ENCODE measurements around the gene DYNLRB1. TPM values are rescaled to one million over a fixed set of nuclear protein-coding genes. Genes with fewer than 3 reads are reported as not detected.
A peak's percentile ranks its signal among the peaks of the same experiment; 100 is the strongest.
"Not testable (repeated sequence)": the region's sequence is repeated elsewhere in the genome, so short reads cannot be mapped to it uniquely, and the experiment has no call there.

The DYNLRB1 gene
- total RNA-seq, 2 experiments from 2014 or later: 66.6 to 70.9 TPM

- Mint-ChIP-seq H3K27me3 (no peaks in the 10 kb centered on the region), H3K4me1 (ENCODE audit: low read depth) (peaks cover 6% of the 10 kb centered on the region), H3K9me3 (no peaks in the 10 kb centered on the region), H3K27ac (no peak overlapping the region), H3K36me3 (ENCODE audit: low read depth) (peaks cover 43% of the 10 kb centered on the region), H3K4me3 (no peak overlapping the region)
- ATAC-seq: no peak
- intact Hi-C loops (cut with micrococcal nuclease): no loop called here
- CTCF ChIA-PET: interaction anchor here (2.0 kb wide), 1 partner anchor 179 kb away, joined by 14 read pairs; no protein-coding TSS in a partner anchor
- POLR2A ChIA-PET: no interaction called here
- no peak for DNase-seq
- TF ChIP-seq, protein P1, sequence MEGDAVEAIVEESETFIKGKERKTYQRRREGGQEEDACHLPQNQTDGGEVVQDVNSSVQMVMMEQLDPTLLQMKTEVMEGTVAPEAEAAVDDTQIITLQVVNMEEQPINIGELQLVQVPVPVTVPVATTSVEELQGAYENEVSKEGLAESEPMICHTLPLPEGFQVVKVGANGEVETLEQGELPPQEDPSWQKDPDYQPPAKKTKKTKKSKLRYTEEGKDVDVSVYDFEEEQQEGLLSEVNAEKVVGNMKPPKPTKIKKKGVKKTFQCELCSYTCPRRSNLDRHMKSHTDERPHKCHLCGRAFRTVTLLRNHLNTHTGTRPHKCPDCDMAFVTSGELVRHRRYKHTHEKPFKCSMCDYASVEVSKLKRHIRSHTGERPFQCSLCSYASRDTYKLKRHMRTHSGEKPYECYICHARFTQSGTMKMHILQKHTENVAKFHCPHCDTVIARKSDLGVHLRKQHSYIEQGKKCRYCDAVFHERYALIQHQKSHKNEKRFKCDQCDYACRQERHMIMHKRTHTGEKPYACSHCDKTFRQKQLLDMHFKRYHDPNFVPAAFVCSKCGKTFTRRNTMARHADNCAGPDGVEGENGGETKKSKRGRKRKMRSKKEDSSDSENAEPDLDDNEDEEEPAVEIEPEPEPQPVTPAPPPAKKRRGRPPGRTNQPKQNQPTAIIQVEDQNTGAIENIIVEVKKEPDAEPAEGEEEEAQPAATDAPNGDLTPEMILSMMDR (IDR thresholded peaks at IDR 0.05): no peak
These were observed 24.8 kb upstream of the DYNLRB1 start for GRCh38 chr20:34491226-34491931.

DNA sequence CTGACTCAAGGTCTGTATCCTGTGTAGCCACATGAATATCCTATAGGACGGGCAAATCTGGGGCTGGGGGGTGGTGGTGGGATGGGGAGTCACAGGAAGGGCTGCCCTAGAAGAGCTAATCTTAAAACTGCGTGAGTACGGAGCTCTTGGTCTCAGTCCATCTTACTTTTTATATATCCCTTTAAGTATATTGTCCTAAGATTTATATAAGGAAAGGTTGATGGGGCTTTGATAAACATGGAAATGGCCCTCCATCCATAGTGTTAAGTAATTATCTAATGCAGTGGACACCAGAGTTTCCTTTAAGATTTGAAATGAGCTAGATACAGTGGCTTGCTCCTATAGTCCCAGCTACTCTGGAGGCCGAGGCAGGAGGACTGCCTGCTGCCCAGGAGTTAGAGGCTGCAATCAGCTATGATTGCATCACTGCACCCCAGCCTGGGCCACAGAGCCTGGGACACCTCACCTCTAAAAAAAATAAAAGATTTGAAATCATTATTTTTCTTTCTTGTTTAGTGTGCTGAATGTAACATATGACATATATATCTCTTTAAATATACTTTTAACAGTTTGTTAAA lies 24.2 kb upstream of the DYNLRB1 start:
- ChIA-PET POLR2A (no interaction called here), CTCF (interaction anchor here (2.0 kb wide), 1 partner anchor 180 kb away, joined by 14 read pairs; no protein-coding TSS in a partner anchor)
- peaks cover 6% of the 10 kb centered on the region for H3K4me1 Mint-ChIP-seq (ENCODE audit: low read depth)
- TF ChIP-seq, protein P1 (IDR thresholded peaks at IDR 0.05): no peak
- intact Hi-C loops (cut with micrococcal nuclease): no loop called here
- peaks cover 43% of the 10 kb centered on the region for H3K36me3 Mint-ChIP-seq (ENCODE audit: low read depth)
- H3K27ac Mint-ChIP-seq: no peak overlapping the region
- no peaks in the 10 kb centered on the region for H3K27me3 Mint-ChIP-seq
- no peaks in the 10 kb centered on the region for H3K9me3 Mint-ChIP-seq
- ATAC-seq: no peak
- no peak overlapping the region for H3K4me3 Mint-ChIP-seq
- no peak for DNase-seq

GRCh38 chr20:34493646-34494045 lies 22.6 kb upstream of the DYNLRB1 start:
- no peak for ATAC-seq
- ChIA-PET CTCF (interaction anchor here (1.1 kb wide), 1 partner anchor 158 kb away, joined by 3 read pairs; no protein-coding TSS in a partner anchor), POLR2A (no interaction called here)
- Mint-ChIP-seq H3K27me3 (no peaks in the 10 kb centered on the region), H3K36me3 (ENCODE audit: low read depth) (peaks cover 57% of the 10 kb centered on the region), H3K4me1 (ENCODE audit: low read depth) (peaks cover 6% of the 10 kb centered on the region), H3K9me3 (peaks cover 6% of the 10 kb centered on the region), H3K4me3 (no peak overlapping the region), H3K27ac (peak overlapping the region; percentile 41)
- TF ChIP-seq, protein P1 (IDR thresholded peaks at IDR 0.05): no peak
- intact Hi-C loops (cut with micrococcal nuclease): no loop called here
- DNase-seq: no peak

- ATAC-seq (no peak), DNase-seq (no peak)
- Mint-ChIP-seq H3K4me3 (no peak overlapping the region), H3K9me3 (peaks cover 12% of the 10 kb centered on the region), H3K4me1 (ENCODE audit: low read depth) (peaks cover 6% of the 10 kb centered on the region), H3K36me3 (ENCODE audit: low read depth) (peaks cover 57% of the 10 kb centered on the region), H3K27ac (no peak overlapping the region), H3K27me3 (no peaks in the 10 kb centered on the region)
- ChIA-PET POLR2A (no interaction called here), CTCF (no interaction called here)
- intact Hi-C loops (cut with micrococcal nuclease): no loop called here
- TF ChIP-seq, protein P1 (IDR thresholded peaks at IDR 0.05): no peak
These were observed 20.9 kb upstream of the DYNLRB1 start for GRCh38 chr20:34495307-34495706.

DNA sequence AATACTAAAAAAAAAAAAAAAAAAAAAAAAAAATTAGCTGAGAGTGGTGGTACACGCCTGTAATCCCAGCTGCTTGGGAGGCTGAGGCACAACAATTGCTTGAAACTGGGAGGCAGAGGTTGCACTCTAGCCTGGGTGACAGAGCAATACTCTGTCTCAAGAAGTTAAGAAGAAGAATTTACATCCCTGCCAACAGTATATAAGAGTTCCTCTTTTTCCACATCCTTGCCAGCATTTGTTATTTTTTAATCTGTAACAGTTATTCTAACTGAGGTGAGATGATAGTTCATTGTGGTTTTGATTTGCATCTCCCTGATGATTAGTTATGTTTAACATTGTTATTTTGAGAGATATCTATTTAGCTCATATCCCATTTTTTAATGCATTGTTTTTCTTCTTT lies 20.3 kb upstream of the DYNLRB1 start:
- Mint-ChIP-seq H3K36me3 (ENCODE audit: low read depth) (peaks cover 59% of the 10 kb centered on the region), H3K9me3 (peaks cover 19% of the 10 kb centered on the region)
- CTCF ChIA-PET: interaction anchor here (1.2 kb wide), 1 partner anchor 10 kb away, joined by 3 read pairs; no protein-coding TSS in a partner anchor

DNA sequence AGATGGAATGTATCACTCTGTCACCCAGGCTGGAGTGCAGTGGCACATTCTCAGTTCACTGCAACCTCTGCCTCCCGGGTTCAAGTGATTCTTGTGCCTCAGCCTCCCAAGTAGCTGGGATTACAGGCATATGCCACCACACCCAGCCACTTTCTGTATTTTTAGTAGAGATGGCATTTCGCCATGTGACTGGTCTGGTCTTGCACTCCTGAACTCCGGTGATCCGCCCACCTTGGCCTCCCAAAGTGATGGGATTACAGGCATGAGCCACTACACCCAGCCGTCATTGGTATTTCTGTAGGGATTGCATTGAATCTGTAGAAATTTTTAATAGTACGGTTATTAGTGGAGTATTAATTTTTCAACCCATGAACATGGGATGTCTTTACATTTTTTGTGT lies 18.6 kb upstream of the DYNLRB1 start:
- not testable (repeated sequence) for H3K4me3 Mint-ChIP-seq

More for the DNA sequence above, 20.3 kb upstream of the DYNLRB1 start:
- no peak overlapping the region for H3K4me3 Mint-ChIP-seq
- POLR2A ChIA-PET: no interaction called here
- intact Hi-C loops (cut with micrococcal nuclease): no loop called here
- no peak overlapping the region for H3K27ac Mint-ChIP-seq
- H3K27me3 Mint-ChIP-seq: no peaks in the 10 kb centered on the region
- TF ChIP-seq, protein P1 (IDR thresholded peaks at IDR 0.05): no peak
- DNase-seq (no peak), ATAC-seq (no peak)
- peaks cover 6% of the 10 kb centered on the region for H3K4me1 Mint-ChIP-seq (ENCODE audit: low read depth)

More for the DNA sequence above, 18.6 kb upstream of the DYNLRB1 start:
- H3K27ac Mint-ChIP-seq; DNase-seq; H3K4me1 Mint-ChIP-seq (ENCODE audit: low read depth); ATAC-seq; intact Hi-C loops (cut with micrococcal nuclease); H3K27me3 Mint-ChIP-seq; POLR2A ChIA-PET: not testable (repeated sequence)
- Mint-ChIP-seq H3K36me3 (ENCODE audit: low read depth) (peaks cover 56% of the 10 kb centered on the region), H3K9me3 (peaks cover 19% of the 10 kb centered on the region)
- CTCF ChIA-PET: interaction anchor here (1.0 kb wide), 1 partner anchor 185 kb away, joined by 3 read pairs; no protein-coding TSS in a partner anchor

Data from activated CD8-positive, alpha-beta T cell treated with anti-CD3 and anti-CD28 coated beads for 36 hours (primary cell).